ENCODE results near the gene RREB1.

Gene RREB1

GRCh38 chr6:7246401-7247178 is 138.8 kb downstream of the RREB1 start:
- in situ Hi-C loops (cut with MboI; ENCODE audit: low sequenced_read_pairs, unreplicated experiment), result loop anchor here (25.0 kb wide), 1 partner anchor 559 kb away; no protein-coding TSS in a partner anchor

DNA sequence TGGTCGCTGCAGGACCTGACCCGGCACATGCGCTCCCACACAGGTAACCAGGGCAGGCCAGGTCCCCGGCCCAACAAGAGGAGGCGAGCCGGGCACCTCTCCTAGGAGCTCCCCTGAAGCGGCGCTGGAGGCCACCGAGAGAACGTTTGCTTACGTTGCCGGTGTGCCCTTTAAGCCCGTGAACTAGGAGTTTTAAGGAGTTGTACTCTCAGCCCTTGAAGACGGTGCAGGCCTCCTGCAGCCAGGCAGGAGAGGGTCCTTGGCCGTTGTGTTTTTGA is 139.4 kb downstream of the RREB1 start:
- TF ChIP-seq, protein P1, sequence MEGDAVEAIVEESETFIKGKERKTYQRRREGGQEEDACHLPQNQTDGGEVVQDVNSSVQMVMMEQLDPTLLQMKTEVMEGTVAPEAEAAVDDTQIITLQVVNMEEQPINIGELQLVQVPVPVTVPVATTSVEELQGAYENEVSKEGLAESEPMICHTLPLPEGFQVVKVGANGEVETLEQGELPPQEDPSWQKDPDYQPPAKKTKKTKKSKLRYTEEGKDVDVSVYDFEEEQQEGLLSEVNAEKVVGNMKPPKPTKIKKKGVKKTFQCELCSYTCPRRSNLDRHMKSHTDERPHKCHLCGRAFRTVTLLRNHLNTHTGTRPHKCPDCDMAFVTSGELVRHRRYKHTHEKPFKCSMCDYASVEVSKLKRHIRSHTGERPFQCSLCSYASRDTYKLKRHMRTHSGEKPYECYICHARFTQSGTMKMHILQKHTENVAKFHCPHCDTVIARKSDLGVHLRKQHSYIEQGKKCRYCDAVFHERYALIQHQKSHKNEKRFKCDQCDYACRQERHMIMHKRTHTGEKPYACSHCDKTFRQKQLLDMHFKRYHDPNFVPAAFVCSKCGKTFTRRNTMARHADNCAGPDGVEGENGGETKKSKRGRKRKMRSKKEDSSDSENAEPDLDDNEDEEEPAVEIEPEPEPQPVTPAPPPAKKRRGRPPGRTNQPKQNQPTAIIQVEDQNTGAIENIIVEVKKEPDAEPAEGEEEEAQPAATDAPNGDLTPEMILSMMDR (IDR thresholded peaks at IDR 0.05; ENCODE audit: borderline replicate concordance, control extremely low read depth, extremely low read depth, insufficient read depth, missing control alignments), result no peak
- no peak for DNase-seq (ENCODE audit: low spot score)
- in situ Hi-C loops (cut with MboI; ENCODE audit: low sequenced_read_pairs, unreplicated experiment), result loop anchor here (25.0 kb wide), 1 partner anchor 560 kb away; no protein-coding TSS in a partner anchor

More at GRCh38 chr6:7246401-7247178, 138.8 kb downstream of the RREB1 start:
- DNase-seq (ENCODE audit: low spot score), result no peak
- TF ChIP-seq, protein P1 (IDR thresholded peaks at IDR 0.05; ENCODE audit: borderline replicate concordance, control extremely low read depth, extremely low read depth, insufficient read depth, missing control alignments), result no peak

- TF ChIP-seq, protein P1 (IDR thresholded peaks at IDR 0.05; ENCODE audit: borderline replicate concordance, control extremely low read depth, extremely low read depth, insufficient read depth, missing control alignments), result no peak
- in situ Hi-C loops (cut with MboI; ENCODE audit: low sequenced_read_pairs, unreplicated experiment), result loop anchor here (25.0 kb wide), 1 partner anchor 561 kb away; no protein-coding TSS in a partner anchor
- no peak for DNase-seq (ENCODE audit: low spot score)
Observed at GRCh38 chr6:7247828-7248227, 140.1 kb downstream of the RREB1 start.

- TF ChIP-seq, protein P1 (IDR thresholded peaks at IDR 0.05; ENCODE audit: borderline replicate concordance, control extremely low read depth, extremely low read depth, insufficient read depth, missing control alignments), result no peak
- in situ Hi-C loops (cut with MboI; ENCODE audit: low sequenced_read_pairs, unreplicated experiment), result loop anchor here (25.0 kb wide), 1 partner anchor 562 kb away; no protein-coding TSS in a partner anchor
- DNase-seq (ENCODE audit: low spot score), result no peak
Observed at GRCh38 chr6:7249391-7249790, 141.6 kb downstream of the RREB1 start.

DNA sequence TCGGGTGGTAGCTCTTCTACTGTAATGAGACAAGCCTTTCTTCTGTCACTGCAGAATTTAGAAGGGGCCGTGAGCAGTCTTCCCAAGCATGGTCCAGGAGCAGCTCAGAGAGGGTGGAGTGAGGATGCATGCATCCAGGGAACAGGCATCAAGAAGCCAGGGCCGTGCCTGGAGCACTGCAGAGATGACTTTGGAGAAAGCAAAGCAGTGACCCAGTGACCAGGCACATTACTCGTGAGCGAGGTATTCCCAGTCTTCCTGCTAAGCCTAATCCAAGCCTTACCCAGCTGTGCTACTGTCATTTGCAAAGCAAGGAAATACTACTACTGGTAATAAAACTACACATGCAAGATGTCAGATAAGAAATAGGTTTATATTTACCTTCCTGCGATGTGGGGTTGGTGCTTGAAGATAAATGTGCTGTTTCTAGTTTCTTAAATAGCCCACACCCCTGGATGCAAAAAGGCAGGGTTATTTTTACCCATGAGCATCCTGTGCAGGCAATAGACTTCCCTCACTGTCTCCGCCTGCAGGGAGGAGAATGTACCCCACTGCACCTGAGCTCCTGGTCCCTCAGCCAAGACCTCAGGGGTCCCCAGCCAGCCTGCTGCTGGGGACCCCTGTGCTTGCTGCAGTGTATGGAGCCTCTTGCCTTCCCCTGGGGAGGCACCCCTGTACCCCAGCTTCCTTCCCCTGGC is 142.3 kb downstream of the RREB1 start:
- in situ Hi-C loops (cut with MboI; ENCODE audit: low sequenced_read_pairs, unreplicated experiment), result loop anchor here (25.0 kb wide), 1 partner anchor 563 kb away; no protein-coding TSS in a partner anchor
- DNase-seq (ENCODE audit: low spot score), result no peak
- TF ChIP-seq, protein P1 (IDR thresholded peaks at IDR 0.05; ENCODE audit: borderline replicate concordance, control extremely low read depth, extremely low read depth, insufficient read depth, missing control alignments), result no peak

GRCh38 chr6:7250812-7251211 is 143.1 kb downstream of the RREB1 start:
- TF ChIP-seq, protein P1 (IDR thresholded peaks at IDR 0.05; ENCODE audit: borderline replicate concordance, control extremely low read depth, extremely low read depth, insufficient read depth, missing control alignments), result no peak
- no peak for DNase-seq (ENCODE audit: low spot score)
- in situ Hi-C loops (cut with MboI; ENCODE audit: low sequenced_read_pairs, unreplicated experiment), result no loop called here

All from GM13976 (cell line).